Inflammatory macrophage treated with lipopolysaccharide for 1 hour (primary cell): ENCODE measurements around the gene MBLAC2.

Experiments used
- DNase-seq, 2 donors: peaks; one replicate each; pipeline ENCODE4 v3.0.0-alpha.2; 2020 to 2022

Gene MBLAC2

GRCh38 chr5:90474235-90475107 is at the start of gene MBLAC2, which contains the start of gene POLR3G:
TSS of gene MBLAC2 (minus strand) at chr5:90474771. CDS start at chr5:90474292, 479 bp downstream.
TSS of gene POLR3G (plus strand) at chr5:90474864. CDS start at chr5:90485568, 10,704 bp downstream.
- peak; percentile 81 to 88 for DNase-seq

- DNase-seq: no peak
Measured at GRCh38 chr5:90519081-90519480, 44.5 kb upstream of the MBLAC2 start.

GRCh38 chr5:90518661-90519060 is 44.1 kb upstream of the MBLAC2 start:
- DNase-seq: no peak

- DNase-seq: no peak
Measured at GRCh38 chr5:90514520-90514919, 39.9 kb upstream of the MBLAC2 start.

DNA sequence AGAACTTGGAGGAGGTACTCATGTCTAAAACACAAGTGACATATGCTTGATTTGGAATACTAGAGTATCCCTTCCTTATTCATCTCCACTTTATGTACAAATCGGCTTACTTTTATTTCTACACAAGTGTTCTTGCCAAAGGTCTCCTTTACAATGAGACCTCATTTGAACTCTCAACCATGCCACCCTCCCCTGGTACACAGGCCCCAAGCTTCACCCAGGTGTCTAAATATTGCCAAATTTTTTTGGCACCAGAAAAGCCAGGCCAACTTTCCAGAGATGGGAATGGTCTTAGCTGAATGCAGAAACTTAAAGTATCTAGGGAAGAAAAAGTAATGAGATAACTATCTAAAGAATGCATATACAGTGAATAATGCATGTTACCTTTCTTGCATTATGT is 35.9 kb upstream of the MBLAC2 start:
- DNase-seq: no peak

DNA sequence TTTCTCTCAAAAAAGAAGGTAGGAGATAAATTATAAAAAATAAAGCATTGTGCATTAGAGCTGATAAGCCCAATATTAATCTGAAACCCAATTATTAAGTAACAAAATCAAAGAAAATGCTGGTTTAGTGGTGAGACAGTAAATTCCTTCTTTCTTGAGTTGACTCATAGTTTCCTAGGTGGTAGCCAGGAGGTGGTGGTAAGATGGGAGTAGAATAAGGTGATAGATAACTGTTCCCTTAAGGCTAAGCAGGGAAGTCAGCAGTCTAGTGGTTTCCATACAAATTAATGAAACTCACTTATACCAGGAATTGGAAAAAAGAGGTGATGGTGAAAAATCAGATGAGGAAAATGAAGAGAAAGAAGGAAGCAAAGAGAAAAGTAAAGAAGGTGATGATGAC is 31.6 kb upstream of the MBLAC2 start:
- no peak for DNase-seq

DNA sequence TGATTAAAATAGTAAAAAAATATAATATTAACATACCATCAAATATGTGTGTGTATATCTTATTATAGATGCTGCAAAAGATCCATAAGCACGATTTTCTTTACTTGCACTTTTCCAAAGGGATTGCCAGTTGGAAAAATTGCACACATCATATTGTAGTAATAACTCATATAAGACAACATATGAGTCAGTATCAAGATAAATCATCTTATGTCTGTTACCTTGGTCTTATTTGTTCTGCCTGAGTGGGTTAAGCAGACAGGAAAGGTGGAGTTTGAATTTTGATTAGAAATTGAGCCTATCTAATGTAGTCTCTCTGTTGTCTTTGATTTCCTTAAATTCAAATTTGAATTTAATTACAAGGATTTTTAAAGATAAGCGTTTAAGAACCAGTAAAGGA is 30.2 kb upstream of the MBLAC2 start:
- no peak for DNase-seq

DNA sequence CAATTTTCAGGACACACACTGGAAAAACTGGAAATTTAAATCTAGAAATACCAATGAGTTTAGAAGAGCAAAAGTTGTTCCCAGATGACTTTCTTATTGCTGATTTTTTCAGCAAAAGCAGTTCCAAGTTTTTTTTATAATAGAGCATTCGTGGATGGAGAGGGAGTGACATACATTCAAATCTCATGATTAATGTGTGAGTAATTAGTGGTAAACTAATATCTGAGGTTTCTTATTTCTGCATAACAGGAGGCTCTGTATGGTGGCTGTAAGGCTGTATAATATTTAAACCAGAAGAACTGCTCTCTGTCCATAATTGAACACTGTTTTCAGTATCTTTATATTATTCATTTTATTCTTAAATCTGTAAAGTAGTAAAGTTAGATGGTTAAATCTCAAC is 29.0 kb upstream of the MBLAC2 start:
- no peak for DNase-seq

- DNase-seq: no peak
Measured at GRCh38 chr5:90495146-90495545, 20.6 kb upstream of the MBLAC2 start.

DNA sequence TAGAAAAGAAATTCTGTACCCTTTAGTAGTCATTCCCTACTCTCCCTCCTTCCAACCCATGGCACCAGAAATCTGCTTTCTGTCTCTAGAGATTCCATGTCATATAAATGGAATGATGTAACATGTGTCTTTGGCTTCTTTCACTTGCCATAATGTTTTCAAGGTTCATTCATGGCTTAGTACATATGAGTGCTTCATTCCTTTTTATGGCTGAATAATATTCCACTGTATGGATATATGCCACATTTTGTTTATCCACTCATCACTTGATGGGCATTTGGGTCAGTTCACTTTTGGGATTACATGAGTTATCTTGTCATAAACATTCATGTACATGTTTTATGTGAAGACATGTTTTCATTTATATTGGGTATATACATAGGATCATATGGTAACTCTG is 19.5 kb upstream of the MBLAC2 start:
- no peak for DNase-seq

DNA sequence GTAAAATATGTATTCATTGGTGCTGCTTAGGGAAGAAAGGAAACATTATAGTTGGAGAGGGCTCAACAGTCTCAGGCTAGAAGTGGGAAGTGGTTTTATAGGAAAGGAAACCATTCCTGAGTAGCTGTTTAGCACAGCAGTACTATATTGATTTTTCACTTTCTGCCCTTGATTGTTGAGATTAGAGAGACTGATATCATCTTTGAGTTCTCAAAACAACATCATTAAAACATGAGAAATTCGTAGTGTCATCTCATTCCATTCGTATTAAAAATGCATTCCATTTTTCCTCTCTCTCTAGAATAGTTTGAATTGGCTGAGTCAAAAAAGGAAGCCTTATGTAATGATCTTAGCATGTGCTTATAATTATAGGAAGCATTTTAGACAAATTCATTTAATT is 14.2 kb upstream of the MBLAC2 start:
- no peak for DNase-seq

DNA sequence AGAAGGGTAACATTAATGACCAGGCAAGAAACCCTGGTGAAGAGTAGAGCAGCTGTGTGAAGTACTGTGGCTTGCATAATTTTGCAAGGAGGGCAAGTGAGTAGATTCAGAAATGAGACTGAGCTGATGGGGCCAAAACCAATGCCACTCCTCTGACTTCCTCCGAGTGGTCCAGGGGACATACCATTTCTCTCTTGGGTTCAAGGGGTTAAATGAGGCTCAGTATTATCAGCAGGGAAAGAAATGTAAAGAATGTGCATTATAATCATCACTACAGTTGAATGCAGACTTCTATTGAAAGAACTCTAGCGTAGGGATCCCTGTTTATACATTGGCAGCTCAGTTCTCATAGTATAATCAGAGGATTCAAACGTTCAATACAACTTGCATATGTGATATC is 10.0 kb upstream of the MBLAC2 start:
- no peak for DNase-seq

DNA sequence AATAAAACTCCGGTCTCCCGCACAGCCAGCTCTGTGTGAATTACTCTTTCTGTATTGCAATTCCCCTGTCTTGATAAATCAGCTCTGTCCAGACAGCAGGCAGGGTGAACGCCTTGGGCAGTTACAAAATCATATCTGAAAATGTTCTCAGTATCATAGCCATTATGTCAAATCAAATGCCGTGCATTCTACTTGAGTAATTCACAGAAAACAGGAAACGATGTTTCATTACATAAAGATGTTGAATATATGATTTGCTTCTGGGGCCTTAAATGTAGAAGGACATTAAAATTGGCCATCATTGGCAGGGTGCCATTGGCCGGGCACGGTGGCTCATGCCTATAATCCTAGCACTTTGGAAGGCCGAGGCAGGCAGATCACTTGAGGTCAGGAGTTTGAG is 8.6 kb upstream of the MBLAC2 start:
- no peak for DNase-seq

GRCh38 chr5:90480699-90481098 is 6.1 kb upstream of the MBLAC2 start:
- no peak for DNase-seq

DNA sequence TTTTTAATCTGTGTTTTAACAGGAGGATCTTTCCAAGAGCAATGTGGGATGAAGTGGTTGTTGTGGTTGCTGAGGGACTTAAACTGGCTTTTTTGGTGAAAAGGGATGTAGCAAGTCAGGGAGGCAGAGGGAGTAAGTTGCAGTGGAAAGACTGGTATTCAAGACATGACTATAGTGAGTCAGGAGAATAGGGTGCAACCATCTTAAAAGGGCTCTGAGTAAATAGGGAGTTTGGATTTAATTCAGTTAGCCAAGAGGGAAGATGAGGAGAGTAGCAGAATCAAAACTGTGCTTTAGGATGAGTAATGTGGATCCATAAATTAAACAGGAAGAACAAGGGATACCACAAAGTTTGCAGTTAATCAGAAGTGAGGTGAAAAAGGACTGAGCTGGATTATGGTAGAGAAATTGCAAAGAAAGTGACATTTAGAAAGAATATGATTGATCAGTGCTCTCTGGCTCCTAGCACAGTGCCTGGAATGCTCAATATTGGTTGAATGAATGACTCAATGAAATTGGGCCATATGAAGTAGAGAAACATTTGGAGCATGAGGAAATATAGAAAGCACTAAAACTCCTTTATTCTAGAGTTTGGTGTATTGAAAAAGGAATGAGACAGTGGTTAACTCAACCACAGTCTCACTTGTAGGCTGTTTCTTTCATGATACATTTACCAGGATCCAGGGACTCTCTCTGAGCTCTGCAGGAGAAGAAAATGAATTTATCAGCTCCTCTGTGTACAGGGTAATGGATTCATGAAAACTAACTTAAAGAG is 5.2 kb upstream of the MBLAC2 start:
- no peak for DNase-seq

DNA sequence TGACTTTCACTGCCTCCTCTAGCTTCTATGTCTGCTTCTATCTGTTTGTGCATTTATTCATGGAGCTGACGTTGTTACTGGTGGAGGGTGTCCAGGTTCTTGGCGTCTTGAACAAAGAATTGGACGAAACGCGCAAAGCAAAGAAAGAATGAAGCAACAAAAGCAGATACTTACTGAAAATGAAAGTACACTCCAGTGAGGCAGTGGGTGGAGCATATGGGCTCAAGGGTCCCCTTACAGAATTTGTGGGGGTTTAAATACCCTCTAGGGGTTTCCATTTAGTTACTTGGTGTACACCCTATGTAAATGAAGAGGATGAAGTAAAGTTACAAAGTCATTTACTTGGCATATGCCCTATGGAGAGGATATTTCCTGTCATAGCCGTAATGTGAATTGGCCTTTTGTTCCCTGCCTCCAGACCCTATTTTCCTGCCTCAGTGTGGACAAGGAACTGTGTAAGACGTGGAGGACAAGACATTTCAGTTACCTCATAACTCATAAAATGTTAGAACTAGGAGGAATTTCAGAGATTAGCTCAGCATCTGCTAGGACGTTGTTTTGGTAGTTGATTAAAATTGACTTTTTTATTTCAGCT is 3.1 kb upstream of the MBLAC2 start:
- no peak for DNase-seq

DNA sequence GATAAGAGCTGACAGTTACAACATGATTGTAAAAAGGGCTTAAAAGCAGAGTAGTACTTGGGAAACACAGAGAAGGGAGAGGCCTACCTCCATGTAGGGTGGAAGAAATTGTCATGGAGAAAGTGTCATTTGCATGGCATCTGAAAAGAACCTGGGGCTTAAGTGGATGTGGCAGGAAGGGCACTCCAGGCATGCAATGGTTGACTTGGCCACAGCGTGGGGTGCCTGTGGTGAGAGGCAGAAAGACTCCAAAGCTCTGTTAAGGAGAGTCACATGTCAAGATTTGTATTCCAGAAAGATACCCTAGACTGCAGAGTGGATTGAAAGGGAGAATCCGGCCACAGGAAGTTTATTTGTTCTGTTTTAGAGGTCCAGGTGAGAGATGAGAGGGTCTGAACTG is 2.5 kb upstream of the MBLAC2 start:
- DNase-seq: no peak

GRCh38 chr5:90476391-90476790 is 1.8 kb upstream of the MBLAC2 start:
- no peak for DNase-seq

DNA sequence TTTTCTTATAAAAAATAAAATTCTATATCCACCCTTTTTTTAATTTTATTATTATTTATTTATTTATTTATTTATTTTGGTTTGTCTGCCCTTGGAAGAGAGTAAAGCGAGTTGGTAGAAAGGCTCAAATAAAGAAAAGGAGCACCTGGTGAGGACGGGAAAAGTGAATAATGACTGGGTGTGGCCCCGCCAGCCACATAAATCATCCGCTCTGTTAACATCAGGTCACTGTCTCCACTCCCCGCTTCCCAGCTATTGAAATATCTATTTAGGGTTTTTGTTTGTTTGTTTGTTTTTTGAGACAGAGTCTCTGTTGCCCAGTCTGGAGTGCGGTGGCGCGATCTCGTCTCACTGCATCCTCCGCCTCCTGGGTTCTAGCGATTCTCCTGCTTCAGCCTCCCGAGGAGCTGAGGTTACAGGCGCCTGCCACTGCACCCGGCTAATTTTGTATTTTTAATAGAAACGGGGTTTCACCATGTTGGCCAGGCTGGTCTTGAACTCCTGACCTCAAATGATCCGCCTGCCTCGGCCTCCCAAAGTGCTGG is 937 bp upstream of the MBLAC2 start:
- no peak for DNase-seq

- peak; percentile 18 to 25 for DNase-seq
Measured at GRCh38 chr5:90473396-90474234, 956 bp downstream of the MBLAC2 start.

GRCh38 chr5:90472783-90473395 is 1.7 kb downstream of the MBLAC2 start:
- DNase-seq: no peak

GRCh38 chr5:90461288-90461687 is 13.3 kb downstream of the MBLAC2 start:
- no peak for DNase-seq
